HUDEP-2 (cell line): ENCODE measurements around the gene FMO2.

Experiments used
- DNase-seq, 76 experiments: peaks; one replicate each; lab custom pipeline; 2025; ENCODE audit not compliant: unreplicated experiment in 76 of 76; lab: John Stamatoyannopoulos, UW

The FMO2 gene

GRCh38 chr1:171256940-171257606 lies 72.0 kb downstream of the FMO2 start:
- peak in 2 of 76 experiments; percentile 2 to 16 for DNase-seq

DNA sequence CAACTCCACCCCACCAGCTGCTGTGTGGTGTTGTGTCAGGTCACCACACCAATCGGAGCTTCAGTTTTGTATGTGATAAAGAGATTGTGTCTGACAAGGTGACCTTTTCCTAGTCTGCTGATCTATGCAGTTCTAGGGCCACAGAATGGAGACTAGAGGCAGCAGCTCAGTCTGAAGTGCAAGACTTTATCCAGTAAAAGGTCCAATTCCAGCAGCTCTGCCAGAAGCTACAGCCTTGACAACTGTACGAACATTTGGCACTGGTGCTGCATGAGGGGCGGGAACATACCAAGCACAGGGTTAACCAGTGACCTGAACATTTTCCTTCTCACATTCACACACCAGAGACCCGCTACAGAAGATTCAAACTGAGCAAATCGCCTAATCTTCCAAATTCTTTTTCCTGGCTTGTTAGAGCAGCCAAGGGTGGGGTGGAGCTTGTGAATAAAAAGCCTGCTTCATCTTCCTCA lies 72.5 kb downstream of the FMO2 start:
- no peak for DNase-seq

DNA sequence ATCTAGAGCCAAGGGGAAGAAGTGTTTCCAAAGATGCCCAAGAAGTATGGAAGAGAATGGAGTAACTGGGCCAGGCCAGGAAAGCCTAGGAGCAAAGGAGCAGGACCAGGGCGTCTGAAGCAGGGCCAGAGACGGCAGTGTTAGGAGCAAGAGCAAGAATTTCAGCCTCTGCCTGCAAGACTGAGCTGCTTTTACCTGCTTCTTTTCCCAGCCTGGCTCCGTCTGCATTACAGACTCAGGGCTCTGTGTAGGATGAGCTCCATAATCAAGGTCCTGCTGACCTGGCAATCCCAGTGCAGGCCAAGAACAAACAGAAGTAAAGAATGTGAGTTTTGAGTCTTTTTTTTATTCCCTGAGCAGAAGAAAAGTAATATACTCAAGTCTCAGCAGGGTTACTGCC lies 73.3 kb downstream of the FMO2 start:
- no peak for DNase-seq

GRCh38 chr1:171258943-171259342 lies 73.8 kb downstream of the FMO2 start:
- DNase-seq, result no peak
